Measurements from ENCODE around the gene TSPAN4. TPM values are rescaled to one million over a fixed set of nuclear protein-coding genes. Genes with fewer than 3 reads are reported as not detected.
A peak's percentile ranks its signal among the peaks of the same experiment; 100 is the strongest.

TSPAN4 gene
- polyA plus RNA-seq, 3 donors: 52.6 to 75.5 (median 63.1) TPM

DNA sequence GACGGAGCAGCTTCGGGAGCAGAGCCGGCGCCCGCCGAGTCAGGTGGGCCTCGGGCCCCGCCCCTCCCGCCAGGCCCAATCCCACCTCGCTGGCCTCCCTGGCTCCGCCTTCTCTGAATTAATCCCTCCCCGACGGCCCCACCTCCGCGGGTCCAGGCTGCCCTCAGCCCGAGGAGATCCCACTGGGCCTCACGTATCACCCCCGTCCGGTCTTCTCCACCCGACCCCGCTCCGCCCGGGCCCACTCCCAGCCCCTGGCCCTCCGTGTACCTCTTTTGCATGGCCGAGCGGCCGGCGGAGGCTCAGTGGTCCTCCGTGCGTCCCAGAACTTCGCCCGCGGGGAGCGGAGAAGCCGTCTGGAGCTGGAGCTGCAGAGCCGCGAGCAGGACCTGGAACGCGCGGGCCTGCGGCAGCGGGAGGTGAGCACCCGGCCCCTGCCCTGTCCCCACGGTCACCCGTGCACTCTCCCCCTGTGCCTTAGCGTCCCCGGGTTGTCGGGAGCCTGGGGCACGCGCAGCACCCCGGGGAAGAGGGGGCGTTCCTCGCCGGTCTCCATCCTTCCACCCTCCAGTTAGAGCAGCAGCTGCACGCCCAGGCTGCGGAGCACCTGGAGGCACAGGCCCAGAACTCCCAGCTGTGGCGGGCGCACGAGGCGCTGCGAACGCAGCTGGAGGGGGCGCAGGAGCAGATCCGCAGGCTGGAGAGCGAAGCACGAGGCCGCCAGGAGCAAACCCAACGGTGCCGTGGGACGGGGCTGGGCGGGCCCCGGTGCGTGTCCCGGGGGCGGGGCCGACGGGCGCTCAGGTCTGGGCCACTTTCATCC, 12.1 kb upstream of the TSPAN4 start:
- Mint-ChIP-seq H3K27me3 (ENCODE audit: low read depth in 3 of 3) (peaks cover 47 to 80% (median 51%) of the 10 kb centered on the region in 3 donors), H3K4me1 (peaks cover 71% of the 10 kb centered on the region), H3K36me3 (peaks cover 6 to 10% of the 10 kb centered on the region in 2 donors), H3K27ac (peak overlapping the region in 1 of 7 donors; percentile 24), H3K9me3 (peaks cover 0 to 21% (median 1%) of the 10 kb centered on the region in 7 donors), H3K4me3 (peak overlapping the region; percentile 78 to 92)
- DNase-seq: peak in 1 of 3 donors; percentile 38
- Histone ChIP-seq H3K27me3 (ENCODE audit: control insufficient read depth in 2 of 2, insufficient read depth in 2 of 2, low read length in 2 of 2) (peaks cover 10 to 65% of the 10 kb centered on the region in 2 donors), H3K4me1 (ENCODE audit: control insufficient read depth in 1 of 2, insufficient read depth in 2 of 2, low read length in 2 of 2) (peaks cover 84 to 95% of the 10 kb centered on the region in 2 donors), H3K36me3 (replicated peaks in 1 of 2; ENCODE audit: control insufficient read depth in 1 of 2, insufficient read depth in 2 of 2, low read length in 2 of 2) (peaks cover under 1 to 4% of the 10 kb centered on the region in 2 donors), H3K9ac (ENCODE audit: insufficient read depth, low read length, poor library complexity, severe bottlenecking) (peak overlapping the region; percentile 31), H3K79me2 (ENCODE audit: insufficient read depth, low read length) (peaks cover 21% of the 10 kb centered on the region), H3K4me2 (replicated peaks; ENCODE audit: extremely low read depth, low read length, poor library complexity, severe bottlenecking) (peak overlapping the region; percentile 89), H4K20me1 (ENCODE audit: insufficient read depth, low read length) (peaks cover 50% of the 10 kb centered on the region), H3K4me3 (replicated peaks in 1 of 3; ENCODE audit: low read depth in 2 of 3, low read length in 3 of 3) (peak overlapping the region in 1 of 3 experiments; percentile 77), H3K9me3 (replicated peaks in 1 of 2; ENCODE audit: control insufficient read depth in 1 of 2, insufficient read depth in 1 of 2, low read length in 2 of 2) (no peaks in the 10 kb centered on the region), H2AFZ (ENCODE audit: insufficient read depth, low read depth, low read length, poor library complexity, severe bottlenecking) (peak overlapping the region; percentile 54), H3K27ac (ENCODE audit: low read depth in 1 of 2, low read length in 2 of 2) (no peak overlapping the region)
- TF ChIP-seq, protein P1, sequence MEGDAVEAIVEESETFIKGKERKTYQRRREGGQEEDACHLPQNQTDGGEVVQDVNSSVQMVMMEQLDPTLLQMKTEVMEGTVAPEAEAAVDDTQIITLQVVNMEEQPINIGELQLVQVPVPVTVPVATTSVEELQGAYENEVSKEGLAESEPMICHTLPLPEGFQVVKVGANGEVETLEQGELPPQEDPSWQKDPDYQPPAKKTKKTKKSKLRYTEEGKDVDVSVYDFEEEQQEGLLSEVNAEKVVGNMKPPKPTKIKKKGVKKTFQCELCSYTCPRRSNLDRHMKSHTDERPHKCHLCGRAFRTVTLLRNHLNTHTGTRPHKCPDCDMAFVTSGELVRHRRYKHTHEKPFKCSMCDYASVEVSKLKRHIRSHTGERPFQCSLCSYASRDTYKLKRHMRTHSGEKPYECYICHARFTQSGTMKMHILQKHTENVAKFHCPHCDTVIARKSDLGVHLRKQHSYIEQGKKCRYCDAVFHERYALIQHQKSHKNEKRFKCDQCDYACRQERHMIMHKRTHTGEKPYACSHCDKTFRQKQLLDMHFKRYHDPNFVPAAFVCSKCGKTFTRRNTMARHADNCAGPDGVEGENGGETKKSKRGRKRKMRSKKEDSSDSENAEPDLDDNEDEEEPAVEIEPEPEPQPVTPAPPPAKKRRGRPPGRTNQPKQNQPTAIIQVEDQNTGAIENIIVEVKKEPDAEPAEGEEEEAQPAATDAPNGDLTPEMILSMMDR (IDR thresholded peaks at IDR 0.05): no peak
- 1% methylated on average over 67 of the region's 78 CpGs for WGBS (ENCODE audit: insufficient coverage)
- intact Hi-C loops (cut with micrococcal nuclease): no loop called here

DNA sequence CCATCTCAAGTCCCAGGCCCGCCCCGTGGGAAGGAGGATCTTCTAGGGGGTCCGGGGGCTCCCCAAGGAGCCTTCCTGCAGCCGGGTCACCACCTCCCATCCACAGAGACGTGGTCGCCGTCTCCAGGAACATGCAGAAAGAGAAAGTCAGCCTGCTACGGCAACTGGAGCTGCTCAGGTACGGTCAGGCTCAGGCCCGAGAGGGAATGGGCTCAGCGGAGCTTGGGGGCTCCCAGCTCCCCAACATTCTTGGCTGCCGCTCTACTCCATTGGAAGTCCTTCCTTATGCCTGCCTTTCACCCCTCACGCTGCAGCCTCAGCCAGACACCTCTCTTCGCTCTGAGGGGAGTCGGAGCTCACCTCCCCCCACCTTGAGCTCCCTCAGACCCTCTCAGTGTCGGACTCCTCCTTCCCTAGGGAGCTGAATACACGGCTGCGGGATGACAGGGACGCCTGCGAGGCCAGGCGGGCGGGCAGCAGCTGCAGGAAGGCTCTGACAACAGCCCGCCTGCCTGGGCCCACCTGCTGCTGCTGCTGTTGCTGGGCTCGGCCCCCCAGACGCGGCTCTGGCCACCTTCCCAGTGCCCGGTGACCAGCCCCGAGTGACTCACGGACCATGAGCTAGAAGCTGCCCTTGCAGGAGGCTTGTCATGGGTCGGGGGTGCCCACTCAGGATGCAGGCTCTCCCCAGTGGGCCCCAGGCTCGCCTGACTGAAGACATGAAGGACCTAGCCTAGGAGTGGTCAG, 11.4 kb upstream of the TSPAN4 start:
- H3K27ac Mint-ChIP-seq: no peak overlapping the region
- peaks cover 52% of the 10 kb centered on the region for H4K20me1 ChIP-seq (ENCODE audit: insufficient read depth, low read length)
- H3K9ac ChIP-seq (ENCODE audit: insufficient read depth, low read length, poor library complexity, severe bottlenecking): no peak overlapping the region
- peaks cover 6 to 13% of the 10 kb centered on the region in 2 donors for H3K36me3 Mint-ChIP-seq
- WGBS (ENCODE audit: insufficient coverage): 70% methylated on average over 28 of the region's 31 CpGs
- intact Hi-C loops (cut with micrococcal nuclease): no loop called here
- TF ChIP-seq, protein P1 (IDR thresholded peaks at IDR 0.05): no peak
- H3K79me2 ChIP-seq (ENCODE audit: insufficient read depth, low read length): peaks cover 21% of the 10 kb centered on the region
- H3K9me3 Mint-ChIP-seq: peaks cover 0 to 21% (median 1%) of the 10 kb centered on the region in 7 donors
- no peak for DNase-seq
- peak overlapping the region in 1 of 3 experiments; percentile 77 for H3K4me3 ChIP-seq (replicated peaks in 1 of 3; ENCODE audit: low read depth in 2 of 3, low read length in 3 of 3)
- H3K4me1 Mint-ChIP-seq: peaks cover 71% of the 10 kb centered on the region
- H3K4me3 Mint-ChIP-seq: peak overlapping the region; percentile 43 to 77
- peaks cover 81 to 87% of the 10 kb centered on the region in 2 donors for H3K4me1 ChIP-seq (ENCODE audit: control insufficient read depth in 1 of 2, insufficient read depth in 2 of 2, low read length in 2 of 2)
- no peak overlapping the region for H3K27ac ChIP-seq (ENCODE audit: low read depth in 1 of 2, low read length in 2 of 2)
- peaks cover 2 to 3% of the 10 kb centered on the region in 2 donors for H3K36me3 ChIP-seq (replicated peaks in 1 of 2; ENCODE audit: control insufficient read depth in 1 of 2, insufficient read depth in 2 of 2, low read length in 2 of 2)
- peak overlapping the region; percentile 91 for H3K4me2 ChIP-seq (replicated peaks; ENCODE audit: extremely low read depth, low read length, poor library complexity, severe bottlenecking)
- peaks cover 45 to 82% (median 50%) of the 10 kb centered on the region in 3 donors for H3K27me3 Mint-ChIP-seq (ENCODE audit: low read depth in 3 of 3)
- no peak overlapping the region for H2AFZ ChIP-seq (ENCODE audit: insufficient read depth, low read depth, low read length, poor library complexity, severe bottlenecking)
- H3K9me3 ChIP-seq (replicated peaks in 1 of 2; ENCODE audit: control insufficient read depth in 1 of 2, insufficient read depth in 1 of 2, low read length in 2 of 2): no peaks in the 10 kb centered on the region
- H3K27me3 ChIP-seq (ENCODE audit: control insufficient read depth in 2 of 2, insufficient read depth in 2 of 2, low read length in 2 of 2): peaks cover 10 to 65% of the 10 kb centered on the region in 2 donors

Measured in CD14-positive monocyte (primary cell).